Body of pancreas (tissue), 4 donors: ENCODE measurements around the gene PHC2. TPM values are rescaled to one million over a fixed set of nuclear protein-coding genes. Genes with fewer than 3 reads are reported as not detected.

Experiments
- ATAC-seq: fragments of 150-250 bp; one replicate; pipeline ENCODE4 v1.9.1; 2016
- DNase-seq, 4 donors: peaks; one replicate each; pipeline ENCODE4 v3.0.0-alpha.2; 2019
- H3K27ac ChIP-seq, 4 donors: fragments of 200-600 bp; sonication (generic); 1 replicate in 3 of 4; 2 replicates in 1 of 4; pipeline versions ENCODE4 v1.5.1 to v1.6.1; 2016 to 2019; ENCODE audit warnings: mild to moderate bottlenecking in 1 of 4, mixed read lengths in 1 of 4, moderate library complexity in 1 of 4
- H3K27me3 ChIP-seq, 2 donors: fragments of 200-600 bp; sonication (generic); one replicate each; pipeline ENCODE4 v1.6.0; 2016; ENCODE audit warnings: mild to moderate bottlenecking in 1 of 2
- H3K36me3 ChIP-seq, 2 donors: fragments of 200-600 bp; sonication (generic); replicated peaks in 1 of 2; 2 replicates each; pipeline ENCODE4 v1.5.1; 2016; ENCODE audit warnings: low read depth in 2 of 2; ENCODE audit not compliant: insufficient read depth in 1 of 2
- H3K4me1 ChIP-seq: fragments of 200-600 bp; sonication (generic); one replicate; pipeline ENCODE4 v1.6.0; 2016
- H3K4me3 ChIP-seq, 2 donors: fragments of 200-600 bp; sonication (generic); 1 replicate in 1 of 2; 2 replicates in 1 of 2; pipeline ENCODE4 v1.5.1; 2016 to 2019
- H3K9me3 ChIP-seq, 3 donors: fragments of 200-600 bp; sonication (generic); 1 replicate in 2 of 3; 2 replicates in 1 of 3; pipeline ENCODE4 v1.5.1; 2016
- CTCF ChIP-seq, 7 experiments: fragments of 450-650 bp in 4 of 7; fragments of 200-600 bp in 3 of 7; sonication (generic) in 3 of 7; IDR thresholded peaks; one replicate each; pipeline ENCODE4 v1.5.1; 2016 to 2019; ENCODE audit warnings: antibody characterized with exemption in 7 of 7
- POLR2A ChIP-seq, 3 donors: fragments of 450-650 bp; IDR thresholded peaks; one replicate each; pipeline ENCODE4 v1.6.1; 2016; ENCODE audit warnings: antibody characterized with exemption in 3 of 3, mild to moderate bottlenecking in 2 of 3
- whole genome bisulfite sequencing, 2 donors: methylation state at CpG; one replicate each; pipeline ENCODE4 v1.1.5; 2017; 5-methylcytosine and 5-hydroxymethylcytosine counted together
- intact Hi-C: fragments of 100-400 bp; cut with DNase I; formaldehyde crosslinking; loops from one replicate; pipeline ENCODE4 v1.15.1; 2023
- total RNA-seq, 2 donors: library from RNA; depleted of rRNA; stranded (reverse); fragments of >200 nt; gene quantifications; one replicate each; pipeline ENCODE4 v1.1.0, GENCODE V29; 2016

The PHC2 gene
- total RNA-seq = 10 to 100 TPM; 41.8 to 44.5 TPM

GRCh38 chr1:33430692-33431593 lies at the start of gene PHC2:
Gene PHC2, minus strand, starts transcription at chr1:33431095. Its CDS starts 55,556 bp downstream, at chr1:33375539.
- H3K36me3 ChIP-seq = no peaks in the 10 kb centered on the region
- H3K9me3 ChIP-seq = no peaks in the 10 kb centered on the region
- 2 to 5% methylated on average over 19 to 81 of the region's 91 CpGs for WGBS, 2 donors
- peak within 1 kb of the TSS; percentile 26 to 76 (median 72) for H3K27ac ChIP-seq
- TF ChIP-seq CTCF (IDR thresholded peaks at IDR 0.05) (peak in 6 of 7 experiments; percentile 23 to 71 (median 30)), POLR2A (IDR thresholded peaks at IDR 0.05) (no peak)
- H3K27me3 ChIP-seq = no peaks in the 10 kb centered on the region
- intact Hi-C loops = no loop called here
- H3K4me3 ChIP-seq = peak within 1 kb of the TSS; percentile 37 to 84
- DNase-seq (peak; percentile 98 to 99 (median 98)), ATAC-seq (peak; percentile 98)
- H3K4me1 ChIP-seq = peaks cover 25% of the 10 kb centered on the region

- H3K4me3 ChIP-seq = no peak overlapping the region
- ATAC-seq (no peak), DNase-seq (no peak)
- H3K27ac ChIP-seq = no peak overlapping the region
- no peaks in the 10 kb centered on the region for H3K9me3 ChIP-seq
- peaks cover 14% of the 10 kb centered on the region for H3K4me1 ChIP-seq
- no peaks in the 10 kb centered on the region for H3K36me3 ChIP-seq
- 75% methylated on average over 4 of the region's 4 CpGs for WGBS, 2 donors
- intact Hi-C loops = loop anchor here (10.0 kb wide), 1 partner anchor 137 kb away; no protein-coding TSS in a partner anchor
- TF ChIP-seq CTCF (IDR thresholded peaks at IDR 0.05) (no peak), POLR2A (IDR thresholded peaks at IDR 0.05) (no peak)
- no peaks in the 10 kb centered on the region for H3K27me3 ChIP-seq
Measured at GRCh38 chr1:33477451-33477850, 46.6 kb upstream of the PHC2 start.

GRCh38 chr1:33473900-33474299 lies 43.0 kb upstream of the PHC2 start:
- Histone ChIP-seq H3K27ac (no peak overlapping the region), H3K4me1 (peaks cover 23% of the 10 kb centered on the region), H3K36me3 (no peaks in the 10 kb centered on the region), H3K4me3 (no peak overlapping the region), H3K9me3 (no peaks in the 10 kb centered on the region), H3K27me3 (no peaks in the 10 kb centered on the region)
- peak in 1 of 4 donors; percentile 27 for DNase-seq
- intact Hi-C loops = loop anchor here (10.0 kb wide), 1 partner anchor 141 kb away; no protein-coding TSS in a partner anchor
- no peak for TF ChIP-seq POLR2A (IDR thresholded peaks at IDR 0.05)
- no peak for TF ChIP-seq CTCF (IDR thresholded peaks at IDR 0.05)
- no peak for ATAC-seq

GRCh38 chr1:33472269-33472980 lies 41.5 kb upstream of the PHC2 start, which contains the start of gene ZSCAN20:
Gene ZSCAN20, plus strand, starts transcription at chr1:33472645. Its CDS starts 6,644 bp downstream, at chr1:33479289.
- peak within 1 kb of the TSS in 3 of 4 donors; percentile 55 to 70 (median 55) for H3K27ac ChIP-seq
- peaks cover 23% of the 10 kb centered on the region for H3K4me1 ChIP-seq
- ATAC-seq = peak; percentile 97

More at GRCh38 chr1:33472269-33472980, 41.5 kb upstream of the PHC2 start, which contains the start of gene ZSCAN20:
- WGBS, 2 donors = 0 to 1% methylated on average over 38 of the region's 38 CpGs
- H3K36me3 ChIP-seq = no peaks in the 10 kb centered on the region
- no peaks in the 10 kb centered on the region for H3K27me3 ChIP-seq
- TF ChIP-seq CTCF (IDR thresholded peaks at IDR 0.05) = no peak
- peak in 2 of 3 donors; percentile 51 to 55 for TF ChIP-seq POLR2A (IDR thresholded peaks at IDR 0.05)
- intact Hi-C loops = loop anchor here (10.0 kb wide), 1 partner anchor 142 kb away; no protein-coding TSS in a partner anchor
- H3K4me3 ChIP-seq = peak within 1 kb of the TSS in 1 of 2 donors; percentile 59
- no peaks in the 10 kb centered on the region for H3K9me3 ChIP-seq
- peak; percentile 97 to 98 (median 98) for DNase-seq
